HG03045 (cell line): ENCODE data around the gene C1QTNF1.

Experiments
- ATAC-seq: cut with Tn5 transposase; IDR thresholded peaks from one replicate; pipeline ENCODE4 v1.9.1; 2021; ENCODE audit warnings: mild to moderate bottlenecking, moderate library complexity; ENCODE audit not compliant: unreplicated experiment

The C1QTNF1 gene

GRCh38 chr17:79023886-79024771, at the start of gene C1QTNF1:
Gene C1QTNF1, plus strand, starts transcription at chr17:79024169. Its CDS starts 19,800 bp downstream, at chr17:79043969.
- no peak for ATAC-seq

- no peak for ATAC-seq
These were observed 49.1 kb upstream of the C1QTNF1 start for GRCh38 chr17:78974635-78975591.

DNA sequence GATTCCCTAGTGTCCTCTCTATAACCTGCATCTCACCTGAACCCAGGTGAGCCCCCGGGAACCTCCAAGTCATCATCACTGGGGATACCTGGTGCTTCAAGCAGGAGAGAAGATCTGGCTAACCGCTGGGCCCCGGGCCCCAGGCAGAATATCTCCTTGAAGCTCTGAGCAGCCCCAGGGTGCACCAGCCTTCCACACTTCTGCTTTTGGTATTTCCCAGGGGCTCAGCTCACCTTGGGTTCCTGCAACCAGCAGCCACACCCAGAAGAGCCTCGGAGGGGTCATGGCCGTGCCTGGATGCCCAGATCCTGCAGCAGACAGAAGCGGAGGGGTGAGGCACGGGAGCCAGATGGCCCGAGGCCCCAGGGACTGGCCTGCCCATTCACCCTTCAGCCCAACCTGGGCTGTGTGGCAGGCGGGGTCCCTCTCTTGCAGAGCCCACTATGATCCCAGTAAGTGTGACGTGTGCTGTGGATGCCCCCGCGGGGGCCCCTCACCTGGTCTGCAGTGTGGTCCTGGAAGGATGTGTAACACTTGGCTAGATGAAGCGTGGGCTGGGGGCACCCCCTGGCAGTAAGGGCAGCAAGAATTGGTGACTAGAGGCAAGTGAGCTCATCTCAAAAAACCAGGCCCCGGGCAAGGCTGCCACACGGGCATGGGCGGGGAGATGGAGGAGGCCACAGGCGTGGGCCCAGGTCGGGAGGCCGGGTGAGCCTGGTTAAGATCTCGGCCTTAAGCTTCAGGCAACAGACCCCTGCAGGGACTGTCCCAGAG, 46.9 kb upstream of the C1QTNF1 start:
- ATAC-seq: no peak

DNA sequence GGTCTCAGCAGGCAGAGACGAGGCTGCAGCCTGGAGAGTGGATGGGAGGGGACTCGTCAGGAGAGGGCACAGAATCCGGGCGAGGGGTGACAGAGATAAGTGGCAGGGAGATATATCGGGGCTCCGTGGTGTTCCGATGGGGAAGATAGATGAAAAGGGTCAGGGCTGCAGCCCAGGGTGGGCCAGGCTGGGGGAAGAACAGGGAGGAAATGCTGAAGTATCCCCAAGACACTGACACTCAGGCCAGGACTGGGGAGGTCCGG, 46.4 kb upstream of the C1QTNF1 start:
- ATAC-seq: no peak

DNA sequence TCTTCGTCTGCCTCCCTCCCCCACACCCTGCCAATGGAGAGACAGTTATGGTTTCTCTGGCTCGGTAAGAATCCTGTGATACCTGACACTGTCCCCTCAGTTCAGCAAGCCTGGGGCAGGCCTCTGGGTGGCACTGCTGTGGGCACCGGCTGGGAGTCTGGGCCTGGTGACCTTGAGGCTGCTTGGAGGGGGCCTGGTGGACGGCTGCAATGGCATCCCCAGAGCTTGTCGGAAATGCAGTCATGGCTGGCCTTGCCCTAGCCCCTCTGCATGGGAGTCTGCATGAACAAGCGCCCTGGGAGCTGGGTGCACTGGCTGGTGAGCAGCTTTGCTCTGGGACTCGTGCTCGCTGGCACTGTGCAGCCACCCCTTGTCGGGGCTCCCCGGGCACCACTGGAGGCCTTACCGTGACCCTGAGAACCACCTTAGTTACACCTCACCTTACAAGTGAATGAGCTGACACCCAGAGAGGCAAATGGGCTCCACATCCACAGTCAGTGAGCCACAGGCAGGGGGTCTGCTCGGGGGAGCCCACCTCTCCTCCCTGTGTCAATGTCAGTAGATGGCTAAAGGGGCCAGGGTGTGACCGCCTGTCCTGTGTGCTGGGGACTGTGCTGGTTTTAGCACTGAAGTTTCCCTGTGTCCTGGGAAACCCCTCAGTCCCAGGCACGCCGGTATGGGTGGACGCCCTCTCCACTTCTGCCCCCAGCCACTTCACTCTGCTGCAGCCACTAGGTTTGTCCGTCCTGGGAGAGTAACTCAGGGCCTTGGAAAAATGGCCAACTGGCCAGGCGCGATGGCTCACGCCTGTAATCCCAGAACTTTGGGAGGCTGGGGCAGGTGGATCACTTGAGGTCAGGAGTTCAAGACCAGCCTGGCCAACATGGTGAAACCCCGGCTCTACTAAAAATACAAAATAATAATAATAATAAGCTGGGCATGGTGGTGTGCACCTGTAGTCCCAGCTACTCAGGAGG, 45.7 kb upstream of the C1QTNF1 start:
- no peak for ATAC-seq

DNA sequence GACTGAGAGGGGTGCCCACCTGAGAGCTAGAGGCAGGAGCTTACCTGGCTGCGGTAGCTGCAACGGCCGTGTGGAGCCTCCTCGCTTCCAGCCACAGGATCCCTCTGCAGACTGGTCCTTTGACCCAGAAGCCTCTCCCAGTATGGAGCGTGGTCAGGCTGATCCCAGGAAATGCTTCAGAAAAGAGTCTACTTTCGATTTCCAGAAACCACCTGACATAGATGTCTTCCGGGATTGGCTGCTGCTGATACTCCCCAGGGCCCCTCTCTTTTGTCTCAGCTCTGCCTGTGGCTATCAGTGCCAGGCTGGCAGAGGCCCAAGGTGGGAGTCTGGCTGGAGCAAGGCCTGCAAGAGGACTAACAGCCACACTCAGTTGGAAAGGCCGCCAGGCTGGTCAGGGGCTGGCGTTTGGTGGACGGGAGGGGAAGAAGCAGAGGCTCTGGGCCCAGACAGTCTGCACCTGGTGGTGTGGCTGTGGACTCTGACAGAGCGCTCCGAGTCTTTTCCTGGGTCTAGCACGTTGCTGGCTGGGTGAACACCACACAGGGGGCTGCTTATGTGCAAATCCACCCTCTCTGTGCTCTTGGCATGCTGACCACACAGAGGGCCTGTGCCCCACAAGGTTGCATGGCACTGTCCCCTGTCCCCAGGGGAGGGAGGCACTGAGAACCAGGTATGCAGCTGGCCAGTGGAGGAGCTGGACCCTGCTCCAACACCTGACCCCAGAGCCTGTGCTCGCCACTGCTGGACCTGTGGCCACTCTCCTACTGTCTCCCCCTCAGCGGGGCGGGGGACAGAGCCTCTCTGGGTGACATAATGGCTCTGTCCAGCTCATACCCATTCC, 44.0 kb upstream of the C1QTNF1 start, which contains the start of gene LGALS3BP:
LGALS3BP (minus strand) TSS at position 144 of the 844 bp plus-strand sequence. CDS start 2,732 bp downstream, outside the sequence.
- no peak for ATAC-seq

DNA sequence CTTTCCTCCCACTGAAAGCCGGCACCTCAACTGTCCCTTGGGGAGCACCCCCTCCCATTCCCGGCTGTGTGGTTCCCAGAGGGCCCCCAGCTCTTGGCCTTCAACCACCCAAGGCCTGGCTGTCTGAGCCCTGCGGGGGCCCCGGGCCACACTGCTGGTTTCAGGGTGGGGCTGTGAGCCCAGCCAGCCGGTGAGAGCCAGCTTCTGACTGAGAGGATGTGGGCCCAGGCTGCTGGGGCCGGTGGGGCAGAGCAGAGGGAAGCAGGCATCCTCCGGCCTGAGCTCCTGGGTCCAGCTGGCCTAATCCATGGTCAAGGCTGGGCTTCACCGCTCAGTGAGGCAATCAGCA, 43.4 kb upstream of the C1QTNF1 start:
- no peak for ATAC-seq

DNA sequence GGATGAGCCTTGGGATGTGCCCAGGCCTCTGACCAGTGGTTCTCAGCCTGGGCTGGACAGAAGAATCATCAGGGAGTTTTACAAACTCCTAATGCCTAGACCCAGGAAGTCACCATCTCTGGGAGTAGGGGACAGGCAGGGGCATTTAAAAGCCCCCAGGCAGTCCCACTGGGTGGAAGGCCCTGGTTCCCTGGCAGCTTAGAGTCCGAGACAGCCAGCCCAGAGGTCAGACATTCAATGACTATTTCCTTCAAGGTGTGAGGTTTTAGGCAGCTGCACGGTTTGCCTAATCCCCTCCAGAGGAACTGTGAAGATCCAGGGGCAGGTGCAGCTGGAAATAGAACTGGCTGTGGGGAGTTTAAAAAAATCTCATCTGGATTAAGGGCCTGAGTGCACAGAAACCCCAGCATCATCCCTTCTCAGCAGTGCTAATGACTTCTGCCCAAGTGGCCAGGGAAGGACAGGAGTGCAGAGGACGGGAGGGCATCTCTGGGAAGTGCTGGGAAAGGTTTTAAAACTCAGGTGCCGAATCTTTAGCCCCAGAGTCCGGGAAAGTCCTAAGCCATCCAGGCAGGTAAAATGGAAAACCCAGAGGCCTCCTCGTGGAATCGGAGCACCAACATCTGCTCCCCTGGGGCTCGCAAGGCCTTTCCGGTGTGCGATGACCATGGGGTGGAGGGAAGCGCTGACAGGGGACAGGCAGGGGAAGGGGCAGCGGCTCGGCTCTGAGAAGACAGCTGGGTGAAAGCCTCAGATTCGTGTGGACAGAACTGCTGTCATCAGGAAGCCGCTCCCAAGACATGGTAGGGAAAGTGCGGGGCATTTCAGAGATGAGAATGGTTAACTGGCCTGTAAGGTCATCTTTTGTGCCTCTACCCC, 42.7 kb upstream of the C1QTNF1 start:
- ATAC-seq: no peak

GRCh38 chr17:78985395-78985794, 38.6 kb upstream of the C1QTNF1 start:
- no peak for ATAC-seq

GRCh38 chr17:78986048-78986648, 37.8 kb upstream of the C1QTNF1 start:
- no peak for ATAC-seq

DNA sequence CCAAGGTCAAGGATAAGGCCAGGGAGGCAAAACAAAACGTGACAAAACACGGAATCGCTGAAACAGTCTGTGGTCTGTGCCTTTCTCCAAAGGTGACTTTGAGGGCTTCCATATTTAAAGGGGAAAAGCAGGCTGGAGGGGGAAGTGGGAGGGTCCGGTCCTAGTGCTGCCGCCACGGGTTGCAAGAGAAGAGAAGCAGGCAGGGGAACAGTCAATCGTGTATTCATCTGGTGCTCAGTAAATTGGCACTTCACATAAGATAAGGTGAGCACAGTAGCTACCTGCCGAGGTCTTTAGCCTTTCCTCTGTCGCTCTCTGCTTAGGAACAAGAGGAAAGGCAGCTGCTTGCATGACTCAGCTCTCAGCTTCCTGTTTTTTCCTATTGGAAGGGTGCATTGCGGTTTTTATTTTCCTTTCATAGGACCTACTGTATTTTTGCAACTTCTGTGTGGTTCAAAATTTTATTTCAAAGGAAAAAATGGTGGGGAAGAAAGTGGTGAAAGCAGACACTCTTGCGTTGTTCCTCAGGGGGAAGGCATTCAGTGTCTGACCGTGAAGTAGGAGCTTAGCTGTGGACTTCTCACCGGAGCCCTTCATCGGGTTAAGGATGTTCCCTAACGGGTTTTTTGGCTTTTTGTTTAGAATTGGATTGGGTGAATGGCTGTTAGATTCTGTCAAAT, 37.2 kb upstream of the C1QTNF1 start:
- ATAC-seq: no peak

DNA sequence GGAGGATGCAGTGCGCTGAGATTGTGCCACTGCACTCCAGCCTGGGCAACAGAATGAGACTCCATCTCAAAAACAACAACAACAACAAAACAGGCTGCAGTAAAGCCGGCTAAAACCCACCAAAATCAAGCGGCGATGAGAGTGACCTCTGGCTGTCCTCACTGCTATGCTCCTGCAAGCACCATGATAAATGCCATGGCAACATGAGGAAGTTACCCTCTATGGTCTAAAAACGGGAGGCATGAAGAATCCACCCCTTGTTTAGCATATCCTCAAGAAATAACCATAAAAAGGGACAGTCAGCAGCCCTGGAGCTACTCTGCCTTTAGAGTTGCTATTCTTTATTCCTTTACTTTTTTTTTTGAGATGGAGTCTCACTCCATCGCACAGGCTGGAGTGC, 35.8 kb upstream of the C1QTNF1 start:
- ATAC-seq: no peak

DNA sequence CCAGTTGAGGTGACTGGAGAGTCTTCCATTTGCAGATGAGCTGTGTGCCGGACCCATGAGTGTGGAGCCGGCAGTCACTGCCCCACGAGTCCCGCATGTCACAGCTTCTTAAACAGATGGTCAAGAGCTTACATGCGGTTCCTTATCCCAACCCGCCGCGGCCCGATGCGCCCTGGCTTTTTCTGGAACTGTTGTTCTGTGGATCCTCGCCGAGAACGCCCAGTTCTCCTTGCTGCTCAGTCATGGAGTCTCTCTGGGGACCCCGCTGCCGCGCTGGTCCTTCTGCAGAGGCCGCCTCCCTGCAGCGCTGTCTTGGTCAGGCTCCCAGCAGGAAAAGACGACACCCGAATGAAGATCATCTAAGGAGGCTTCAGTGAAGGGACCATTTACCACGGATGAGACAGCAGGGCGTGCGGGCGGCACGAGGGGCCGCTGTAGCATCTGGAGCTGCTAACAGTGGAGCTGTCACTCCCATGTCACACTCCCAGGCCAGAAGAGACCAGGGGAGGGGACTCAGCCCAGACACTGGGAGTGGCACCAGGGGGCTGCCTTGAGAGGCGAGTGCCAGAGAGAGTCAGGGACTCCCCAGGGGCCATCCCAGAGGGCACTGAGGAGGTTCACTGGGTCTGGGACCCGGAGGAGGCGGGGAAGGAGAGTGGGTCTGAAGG, 33.5 kb upstream of the C1QTNF1 start:
- ATAC-seq: no peak

DNA sequence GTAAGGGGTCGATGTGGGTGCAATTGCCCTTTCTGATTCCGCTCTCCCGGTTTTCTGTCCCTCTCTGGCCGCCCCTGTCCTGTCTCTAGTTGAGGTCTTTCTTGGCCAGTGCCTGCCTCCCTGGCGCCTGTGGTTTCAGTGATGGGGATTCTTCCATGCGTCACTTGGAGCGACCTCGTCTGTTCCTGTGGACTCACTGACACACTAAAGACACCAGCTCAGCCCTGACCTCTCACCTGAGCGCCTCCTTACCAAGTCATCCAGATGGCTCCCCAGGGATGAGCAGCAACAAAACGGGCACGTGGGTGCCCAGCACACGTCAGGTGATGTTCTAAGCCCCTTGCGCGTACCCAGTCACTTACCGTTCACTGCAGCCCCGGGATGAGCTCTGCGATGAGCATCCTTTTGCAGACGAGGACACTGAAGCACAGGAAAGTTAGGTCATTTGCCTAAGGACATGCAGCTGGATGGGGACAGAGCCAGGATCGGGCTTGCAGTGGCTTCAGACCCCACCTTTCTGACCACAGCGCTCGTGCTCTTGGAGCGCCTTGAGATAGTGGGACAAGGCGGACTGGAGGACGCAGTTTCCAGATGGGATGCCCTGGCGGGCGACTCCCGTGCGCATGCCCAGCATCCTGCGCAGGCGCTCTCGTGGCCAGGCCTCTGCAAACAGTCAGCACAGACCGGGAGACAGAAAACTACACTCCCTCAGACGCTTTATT, 32.8 kb upstream of the C1QTNF1 start:
- no peak for ATAC-seq

- ATAC-seq: no peak
These were observed 31.9 kb upstream of the C1QTNF1 start for GRCh38 chr17:78991906-78992532.
